Karpas-422 (cell line): ENCODE measurements around the gene CACNB2. TPM values are rescaled to one million over a fixed set of nuclear protein-coding genes. Genes with fewer than 3 reads are reported as not detected.

Experiments used
- DNase-seq: peaks from one replicate; pipeline ENCODE4 v3.0.0-alpha.2; 2015
- H2AFZ ChIP-seq: fragments of 200-600 bp; sonication (generic); 2 replicates; pipeline ENCODE4 v1.6.1; 2014; ENCODE audit warnings: antibody characterized with exemption, low read length, mixed read lengths
- H3K27ac ChIP-seq: fragments of 200-600 bp; sonication (generic); 2 replicates; pipeline ENCODE4 v1.5.1; 2014; ENCODE audit warnings: mild to moderate bottlenecking, low read length, moderate library complexity
- H3K27me3 ChIP-seq: fragments of 200-600 bp; sonication (generic); 2 replicates; pipeline ENCODE4 v1.6.1; 2014; ENCODE audit warnings: low read length, mixed read lengths
- H3K36me3 ChIP-seq: fragments of 200-600 bp; sonication (generic); 2 replicates; pipeline ENCODE4 v1.6.1; 2014; ENCODE audit warnings: low read length, mixed read lengths; ENCODE audit not compliant: insufficient read depth
- H3K4me1 ChIP-seq: fragments of 200-600 bp; sonication (generic); 2 replicates; pipeline ENCODE4 v1.6.1; 2014; ENCODE audit warnings: mild to moderate bottlenecking, low read length, mixed read lengths
- H3K4me2 ChIP-seq: fragments of 200-600 bp; sonication (generic); 2 replicates; pipeline ENCODE4 v1.6.1; 2014; ENCODE audit warnings: low read length, low read depth, mild to moderate bottlenecking; ENCODE audit not compliant: poor library complexity, severe bottlenecking
- H3K4me3 ChIP-seq: fragments of 200-600 bp; sonication (generic); 2 replicates; pipeline ENCODE4 v1.5.1; 2014; ENCODE audit warnings: mild to moderate bottlenecking, antibody characterized with exemption, low read length, mixed read lengths
- H3K79me2 ChIP-seq: fragments of 200-600 bp; sonication (generic); 2 replicates; pipeline ENCODE4 v1.6.1; 2014; ENCODE audit warnings: mild to moderate bottlenecking, low read length, mixed read lengths
- H3K9ac ChIP-seq: fragments of 200-600 bp; sonication (generic); 2 replicates; pipeline ENCODE4 v1.6.0; 2014; ENCODE audit warnings: low read length
- H3K9me2 ChIP-seq: fragments of 200-600 bp; sonication (generic), shearing (Covaris generic); replicated peaks from 2 replicates; pipeline ENCODE4 v1.6.0; 2014; ENCODE audit warnings: mild to moderate bottlenecking, low read length, moderate library complexity; ENCODE audit not compliant: insufficient read depth
- H3K9me3 ChIP-seq: fragments of 300-700, 200-600 bp; sonication (generic); 2 replicates; pipeline ENCODE4 v1.6.1; 2014; ENCODE audit warnings: low read length, mixed read lengths
- H4K20me1 ChIP-seq: fragments of 200-600 bp; sonication (generic); 2 replicates; pipeline ENCODE4 v1.6.1; 2014; ENCODE audit warnings: mild to moderate bottlenecking, antibody characterized with exemption, low read length, low read depth; ENCODE audit not compliant: insufficient read depth
- total RNA-seq: library from RNA; depleted of rRNA; stranded (reverse); fragments of >200 nt; shearing (Covaris generic); gene quantifications from 2 replicates; pipeline ENCODE4 v1.2.3, GENCODE V29; 2014; ENCODE audit warnings: low replicate concordance

Gene CACNB2
- total RNA-seq, 1 experiment from 2014 or later, result not detected

DNA sequence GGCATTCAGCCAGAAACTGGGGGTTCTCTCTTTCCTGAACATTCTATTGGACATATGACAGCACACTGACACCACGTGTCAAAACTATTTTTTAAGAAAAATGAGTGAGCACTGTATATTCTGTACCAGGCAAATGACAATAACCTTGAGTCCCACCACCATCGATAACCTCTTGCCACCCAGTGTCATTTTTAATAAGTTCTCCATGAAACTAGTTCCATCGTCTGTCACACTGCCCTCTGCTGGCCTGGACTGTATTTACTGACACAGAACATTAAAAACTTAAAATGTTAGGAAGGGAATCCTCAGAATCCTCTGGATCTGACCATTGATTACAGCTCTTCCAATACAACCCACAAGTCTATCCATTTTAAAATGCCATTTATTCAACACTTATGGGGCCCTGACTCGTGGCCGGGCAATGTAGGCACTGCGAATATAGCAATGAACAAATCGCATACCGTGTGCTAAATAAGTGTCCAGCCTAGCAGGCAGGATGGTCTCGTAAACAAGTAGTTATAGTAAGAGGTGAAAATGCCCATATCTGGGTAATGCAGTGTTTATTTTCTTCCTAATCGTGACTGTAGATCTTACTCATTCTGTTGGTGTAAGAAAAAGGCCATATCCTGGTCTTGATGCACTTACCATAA, 35.9 kb upstream of the CACNB2 start:
- no peak overlapping the region for H3K27ac ChIP-seq
- no peak overlapping the region for H2AFZ ChIP-seq
- no peaks in the 10 kb centered on the region for H3K79me2 ChIP-seq
- H3K9me3 ChIP-seq, result no peaks in the 10 kb centered on the region
- peak; percentile 78 for DNase-seq
- H3K27me3 ChIP-seq, result no peaks in the 10 kb centered on the region
- H3K4me2 ChIP-seq, result no peak overlapping the region
- no peaks in the 10 kb centered on the region for H3K36me3 ChIP-seq
- H3K4me1 ChIP-seq, result peaks cover 2% of the 10 kb centered on the region; the same call in 1 of the 2 replicates
- no peaks in the 10 kb centered on the region for H3K9me2 ChIP-seq
- H3K4me3 ChIP-seq, result no peak overlapping the region
- no peaks in the 10 kb centered on the region for H4K20me1 ChIP-seq
- no peak overlapping the region for H3K9ac ChIP-seq

GRCh38 chr10:18109341-18109870, 30.8 kb upstream of the CACNB2 start:
- Histone ChIP-seq H3K9ac (no peak overlapping the region), H3K36me3 (no peaks in the 10 kb centered on the region), H2AFZ (no peak overlapping the region), H3K27me3 (no peaks in the 10 kb centered on the region), H3K4me2 (no peak overlapping the region), H3K4me3 (no peak overlapping the region), H3K79me2 (no peaks in the 10 kb centered on the region), H4K20me1 (no peaks in the 10 kb centered on the region), H3K4me1 (peaks cover 12% of the 10 kb centered on the region), H3K9me3 (no peaks in the 10 kb centered on the region), H3K27ac (no peak overlapping the region), H3K9me2 (no peaks in the 10 kb centered on the region)
- no peak for DNase-seq

- DNase-seq, result no peak
- no peak overlapping the region for H3K4me2 ChIP-seq
- H3K79me2 ChIP-seq, result no peaks in the 10 kb centered on the region
- no peak overlapping the region for H3K4me3 ChIP-seq
- H3K9me2 ChIP-seq, result no peaks in the 10 kb centered on the region
- H3K27me3 ChIP-seq, result no peaks in the 10 kb centered on the region
- no peak overlapping the region for H3K9ac ChIP-seq
- H2AFZ ChIP-seq, result no peak overlapping the region
- no peaks in the 10 kb centered on the region for H3K36me3 ChIP-seq
- H4K20me1 ChIP-seq, result no peaks in the 10 kb centered on the region
- H3K9me3 ChIP-seq, result no peaks in the 10 kb centered on the region
- H3K4me1 ChIP-seq, result peaks cover 31% of the 10 kb centered on the region
- no peak overlapping the region for H3K27ac ChIP-seq
Observed at GRCh38 chr10:18113881-18114280, 26.3 kb upstream of the CACNB2 start.

DNA sequence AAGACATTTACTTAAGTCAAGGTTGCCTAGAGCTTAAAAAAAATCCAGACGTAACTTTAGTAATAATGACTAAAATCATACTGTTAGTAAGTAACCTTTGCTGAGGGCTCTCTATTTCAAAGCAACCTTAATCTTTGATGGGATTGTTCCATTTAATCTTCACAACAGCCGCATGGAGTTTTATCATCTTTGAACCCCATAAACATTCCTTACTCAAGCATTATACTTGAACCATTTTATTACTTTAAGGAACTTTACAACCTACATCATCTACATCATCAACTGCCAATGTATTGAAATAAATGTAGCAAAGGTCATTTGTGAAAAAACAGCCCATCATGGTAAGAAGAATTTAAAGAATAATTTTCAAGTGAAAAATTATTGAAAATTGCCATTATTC, 22.9 kb upstream of the CACNB2 start:
- no peaks in the 10 kb centered on the region for H3K9me3 ChIP-seq
- H4K20me1 ChIP-seq, result no peaks in the 10 kb centered on the region
- H3K4me2 ChIP-seq, result no peak overlapping the region
- no peaks in the 10 kb centered on the region for H3K9me2 ChIP-seq
- no peak overlapping the region for H3K9ac ChIP-seq
- no peak overlapping the region for H3K27ac ChIP-seq
- H3K36me3 ChIP-seq, result no peaks in the 10 kb centered on the region
- H3K4me3 ChIP-seq, result no peak overlapping the region
- no peak overlapping the region for H2AFZ ChIP-seq
- no peaks in the 10 kb centered on the region for H3K79me2 ChIP-seq
- no peaks in the 10 kb centered on the region for H3K27me3 ChIP-seq
- DNase-seq, result no peak
- peaks cover 31% of the 10 kb centered on the region for H3K4me1 ChIP-seq

GRCh38 chr10:18122753-18123152, 17.5 kb upstream of the CACNB2 start:
- Histone ChIP-seq H3K9me2 (no peaks in the 10 kb centered on the region), H3K4me3 (no peak overlapping the region), H3K9ac (no peak overlapping the region), H3K9me3 (no peaks in the 10 kb centered on the region), H3K27ac (no peak overlapping the region), H3K79me2 (no peaks in the 10 kb centered on the region), H3K27me3 (no peaks in the 10 kb centered on the region), H4K20me1 (no peaks in the 10 kb centered on the region), H3K4me2 (no peak overlapping the region), H3K36me3 (no peaks in the 10 kb centered on the region), H3K4me1 (no peaks in the 10 kb centered on the region), H2AFZ (no peak overlapping the region)
- no peak for DNase-seq

- H3K9ac ChIP-seq, result no peak overlapping the region
- DNase-seq, result no peak
- no peak overlapping the region for H3K4me3 ChIP-seq
- H3K4me2 ChIP-seq, result no peak overlapping the region
- H3K36me3 ChIP-seq, result no peaks in the 10 kb centered on the region
- no peaks in the 10 kb centered on the region for H3K27me3 ChIP-seq
- no peaks in the 10 kb centered on the region; the same call in 1 of the 2 replicates for H3K4me1 ChIP-seq
- H3K27ac ChIP-seq, result no peak overlapping the region
- H3K79me2 ChIP-seq, result no peaks in the 10 kb centered on the region
- H4K20me1 ChIP-seq, result no peaks in the 10 kb centered on the region
- no peaks in the 10 kb centered on the region for H3K9me2 ChIP-seq
- H2AFZ ChIP-seq, result no peak overlapping the region
- H3K9me3 ChIP-seq, result no peaks in the 10 kb centered on the region
Observed at GRCh38 chr10:18133046-18133445, 7.2 kb upstream of the CACNB2 start.

DNA sequence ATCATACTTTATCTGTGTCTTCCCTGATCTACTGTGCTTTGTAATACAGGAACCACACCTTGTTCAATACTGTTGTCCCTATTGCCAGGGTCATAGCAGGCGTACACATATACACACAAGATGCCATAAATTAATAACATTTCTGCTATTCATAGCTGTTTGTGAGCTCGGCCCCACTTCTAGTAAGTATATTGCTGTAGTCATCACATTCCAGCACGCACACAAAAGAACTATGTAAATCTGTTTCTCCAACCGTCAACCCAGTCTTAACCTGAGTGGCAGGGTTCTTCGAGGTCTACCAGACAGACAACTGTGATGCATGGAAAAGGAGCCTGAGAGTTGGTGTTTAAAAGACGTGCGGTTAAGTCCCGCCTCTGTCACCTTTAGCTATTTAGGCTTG, 5.7 kb upstream of the CACNB2 start:
- no peak for DNase-seq
- Histone ChIP-seq H3K4me3 (no peak overlapping the region), H3K4me1 (no peaks in the 10 kb centered on the region; the same call in 1 of the 2 replicates), H3K27ac (no peak overlapping the region), H3K9me3 (no peaks in the 10 kb centered on the region), H3K4me2 (no peak overlapping the region), H3K9ac (no peak overlapping the region), H4K20me1 (no peaks in the 10 kb centered on the region), H2AFZ (no peak overlapping the region), H3K36me3 (no peaks in the 10 kb centered on the region), H3K27me3 (no peaks in the 10 kb centered on the region), H3K9me2 (no peaks in the 10 kb centered on the region), H3K79me2 (no peaks in the 10 kb centered on the region)

DNA sequence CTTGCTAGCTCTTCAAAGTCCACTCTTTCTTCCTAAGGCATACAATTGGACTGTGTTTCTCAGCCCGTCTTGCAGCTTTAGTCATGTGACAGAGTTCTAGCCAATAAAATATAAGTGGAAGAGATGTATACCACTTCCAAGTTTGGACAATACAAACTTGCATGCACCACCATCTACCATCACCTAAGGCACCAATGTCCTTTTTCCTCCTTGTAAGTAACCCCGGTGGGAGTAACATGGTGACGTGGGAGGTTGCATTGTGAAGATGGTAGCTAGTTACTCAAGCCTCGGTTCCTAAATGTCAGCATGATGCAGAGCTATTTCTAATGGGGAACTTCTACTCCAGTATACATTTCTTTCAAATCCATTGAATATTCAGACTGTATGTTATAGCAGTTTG, 5.3 kb upstream of the CACNB2 start:
- DNase-seq, result no peak
- Histone ChIP-seq H3K9me3 (no peaks in the 10 kb centered on the region), H4K20me1 (no peaks in the 10 kb centered on the region), H3K9me2 (no peaks in the 10 kb centered on the region), H3K4me3 (no peak overlapping the region), H2AFZ (no peak overlapping the region), H3K9ac (no peak overlapping the region), H3K27me3 (no peaks in the 10 kb centered on the region), H3K36me3 (no peaks in the 10 kb centered on the region), H3K4me1 (no peaks in the 10 kb centered on the region; the same call in 1 of the 2 replicates), H3K4me2 (no peak overlapping the region), H3K27ac (no peak overlapping the region), H3K79me2 (no peaks in the 10 kb centered on the region)
